RKO (cell line): ENCODE measurements around the gene MBD3.

Source experiments
- DNase-seq: peaks from one replicate; pipeline ENCODE4 v3.0.0-alpha.2; 2016; ENCODE audit warnings: low spot score

The MBD3 gene

DNA sequence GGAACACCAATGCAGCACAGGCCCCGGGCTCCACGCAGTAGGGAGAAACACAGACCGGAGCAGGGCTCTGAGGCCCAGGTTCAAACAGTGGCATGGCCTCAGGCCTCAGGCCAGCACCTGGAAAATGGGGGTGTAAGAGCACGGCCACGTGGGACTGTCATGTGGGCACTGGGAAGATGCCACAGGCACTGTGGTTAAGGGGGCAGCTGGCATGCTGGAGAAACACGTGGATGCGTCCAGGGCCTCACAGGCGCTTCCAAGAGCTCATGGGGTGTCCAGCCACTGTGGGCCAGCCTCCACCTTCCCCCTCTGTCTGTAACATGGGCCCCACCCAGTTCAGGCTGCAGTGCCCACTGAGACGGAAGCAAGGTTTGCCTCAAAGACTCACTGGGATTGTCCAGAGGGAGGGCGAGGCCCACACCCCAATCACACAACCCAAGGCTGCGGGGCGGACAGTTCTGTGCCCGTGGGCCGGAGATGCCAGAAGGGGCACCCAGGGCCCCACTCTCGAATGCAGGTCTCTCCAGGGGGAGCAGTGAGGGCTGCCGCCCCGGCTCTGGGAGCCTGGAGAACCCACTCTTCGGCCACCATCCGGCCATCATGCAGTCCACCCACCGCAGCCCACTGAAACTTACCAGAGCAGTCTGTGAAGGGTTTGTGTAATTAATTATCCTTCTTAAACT lies 6.3 kb upstream of the MBD3 start:
- DNase-seq: no peak

DNA sequence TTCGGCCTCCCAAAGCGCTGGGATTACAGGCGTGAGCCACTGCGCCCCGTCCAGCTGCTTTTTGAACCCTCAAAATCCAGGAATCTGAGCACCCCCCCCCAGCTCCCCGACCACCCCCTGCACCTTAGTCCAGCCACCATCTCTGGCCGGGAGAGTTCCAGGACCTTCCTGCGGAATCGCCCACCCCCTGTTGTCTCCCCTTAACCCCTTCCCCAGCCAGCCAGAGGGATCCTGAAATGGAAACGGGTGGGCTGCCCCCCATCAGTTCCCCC lies 772 bp upstream of the MBD3 start:
- no peak for DNase-seq

DNA sequence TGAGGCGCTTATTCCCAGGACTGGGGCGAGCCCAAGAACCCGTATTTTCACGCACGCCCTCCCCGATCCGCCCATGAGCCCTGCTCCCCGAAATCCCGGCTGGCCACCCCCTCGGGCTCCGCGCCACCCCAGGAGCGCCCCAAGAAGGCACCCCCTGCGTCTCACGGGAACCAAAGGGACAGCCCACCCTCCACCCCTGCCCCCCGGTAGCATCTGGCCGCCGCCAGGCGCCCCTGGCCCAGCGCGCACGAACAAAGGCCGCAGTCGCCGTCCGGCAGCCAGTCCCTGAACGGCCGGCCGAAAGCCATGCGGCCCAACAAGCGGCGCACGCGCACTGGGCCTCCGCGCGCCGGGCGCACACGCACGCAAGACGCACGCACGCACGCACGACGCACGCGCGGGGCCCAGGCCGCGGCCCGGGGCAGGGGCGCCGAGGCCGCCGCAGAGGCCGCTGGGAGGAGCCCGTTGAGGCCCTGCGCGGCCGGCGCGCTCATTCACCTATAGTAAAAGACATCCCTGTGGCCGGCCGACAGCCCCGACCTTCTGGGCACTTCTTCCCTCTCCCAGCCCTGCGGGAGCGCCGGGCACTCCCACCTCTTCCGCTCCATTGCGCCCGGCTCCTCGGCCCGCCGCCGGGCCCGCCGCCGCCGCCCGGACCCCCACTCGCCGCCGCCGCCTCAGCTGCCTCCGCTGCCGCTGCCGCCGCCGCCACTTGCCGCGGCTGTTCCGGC lies 476 bp downstream of the MBD3 start:
- peak; percentile 91 for DNase-seq

DNA sequence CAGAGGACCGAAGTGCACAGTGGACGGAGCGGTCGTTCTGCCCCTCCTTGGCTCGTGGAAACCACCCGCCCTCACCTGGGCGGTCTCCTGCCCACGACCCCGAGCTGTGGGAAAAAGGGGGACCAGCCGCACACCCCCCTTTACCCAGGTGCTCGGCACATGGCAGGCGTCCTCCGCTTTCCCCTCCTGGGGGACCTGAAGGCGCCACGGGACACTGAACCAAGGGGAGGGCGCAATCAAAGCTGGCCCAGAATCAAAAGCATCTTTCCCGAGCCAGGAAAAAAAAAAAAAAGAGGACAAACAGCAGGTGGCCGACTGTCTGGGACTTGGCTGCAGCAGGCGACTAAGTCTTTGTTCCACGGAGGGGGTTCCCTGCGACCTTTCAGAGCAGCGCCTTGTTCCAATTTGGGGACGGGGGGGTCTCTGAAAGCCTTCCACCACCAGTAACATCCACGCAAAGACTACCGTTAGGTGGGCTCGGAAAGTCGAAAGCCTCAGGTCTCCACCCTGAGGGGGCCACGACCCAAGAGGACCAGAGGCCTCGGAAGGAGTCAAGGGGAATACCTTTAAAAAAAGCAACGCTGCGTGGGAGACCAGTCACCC lies 1.1 kb downstream of the MBD3 start:
- no peak for DNase-seq

DNA sequence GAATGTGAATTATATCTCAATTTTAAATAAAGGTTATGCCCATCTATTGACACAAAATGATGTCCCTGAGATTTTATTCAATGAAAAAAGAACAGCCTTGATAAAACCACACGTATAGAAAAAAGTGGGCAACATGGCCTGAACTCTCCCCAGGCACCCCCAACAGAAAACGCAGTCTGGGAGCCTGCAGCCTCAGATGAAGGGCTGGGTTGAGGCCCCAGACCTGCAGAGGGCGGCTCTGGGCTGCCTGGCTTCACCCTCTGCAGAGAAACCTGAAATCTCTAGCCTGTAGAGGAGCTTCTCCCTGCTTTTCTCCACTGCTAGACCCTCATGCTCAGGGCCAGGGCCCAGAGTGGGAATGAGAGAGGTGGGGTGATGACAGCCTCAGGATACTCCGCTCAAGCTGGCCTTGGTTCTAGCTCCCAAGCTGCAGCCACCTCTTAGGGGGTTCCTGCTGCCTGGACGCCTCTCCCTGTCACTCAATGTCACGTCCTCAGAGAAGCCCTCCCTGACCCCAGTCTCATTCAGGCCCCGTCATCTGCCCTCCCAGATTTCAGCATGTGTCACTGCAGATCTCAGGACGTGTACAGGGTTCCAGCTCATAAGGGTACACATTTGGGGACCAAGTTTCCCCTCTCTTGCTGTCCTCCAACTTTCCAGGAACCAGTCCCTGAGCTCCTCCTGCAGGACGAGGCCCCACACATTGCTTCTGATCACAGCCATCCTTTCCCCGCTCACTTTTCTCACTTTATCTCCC lies 1.8 kb downstream of the MBD3 start:
- DNase-seq: peak; percentile 66

DNA sequence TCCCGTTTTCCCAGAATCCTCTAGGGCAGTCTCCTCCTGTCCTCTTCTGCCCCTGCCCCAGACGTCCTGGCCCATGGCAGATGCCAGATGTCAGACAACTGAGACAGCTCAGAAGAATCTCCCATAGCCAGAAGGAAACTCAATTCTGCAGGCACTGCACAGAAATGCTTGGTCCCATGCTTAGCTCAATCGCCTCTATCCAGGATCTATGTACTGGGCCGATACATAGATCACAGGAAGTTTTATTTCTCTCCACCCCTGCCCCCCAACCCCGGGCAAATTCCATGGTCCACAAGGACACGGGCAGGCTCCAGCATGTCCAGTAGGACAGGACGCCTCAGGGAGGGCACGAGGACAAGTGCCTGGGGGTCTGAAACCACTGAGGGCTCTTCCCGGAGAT lies 4.8 kb downstream of the MBD3 start:
- no peak for DNase-seq

DNA sequence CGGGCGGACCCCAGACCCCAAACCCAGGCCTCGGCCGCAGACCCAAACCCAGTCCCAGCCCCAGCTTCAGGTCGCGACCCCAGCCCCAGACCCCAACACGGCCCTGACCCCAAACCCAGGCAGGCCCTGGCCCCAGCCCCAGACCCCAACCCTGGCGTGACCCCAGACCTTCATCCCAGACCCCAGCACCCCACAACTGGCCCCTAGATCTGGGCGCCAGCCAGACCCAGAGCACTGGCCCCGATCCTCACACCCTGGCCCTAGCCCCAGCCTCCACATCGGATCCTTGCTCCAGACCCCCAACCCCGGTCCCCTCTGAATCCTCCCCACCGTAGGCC lies 7.5 kb downstream of the MBD3 start:
- no peak for DNase-seq

DNA sequence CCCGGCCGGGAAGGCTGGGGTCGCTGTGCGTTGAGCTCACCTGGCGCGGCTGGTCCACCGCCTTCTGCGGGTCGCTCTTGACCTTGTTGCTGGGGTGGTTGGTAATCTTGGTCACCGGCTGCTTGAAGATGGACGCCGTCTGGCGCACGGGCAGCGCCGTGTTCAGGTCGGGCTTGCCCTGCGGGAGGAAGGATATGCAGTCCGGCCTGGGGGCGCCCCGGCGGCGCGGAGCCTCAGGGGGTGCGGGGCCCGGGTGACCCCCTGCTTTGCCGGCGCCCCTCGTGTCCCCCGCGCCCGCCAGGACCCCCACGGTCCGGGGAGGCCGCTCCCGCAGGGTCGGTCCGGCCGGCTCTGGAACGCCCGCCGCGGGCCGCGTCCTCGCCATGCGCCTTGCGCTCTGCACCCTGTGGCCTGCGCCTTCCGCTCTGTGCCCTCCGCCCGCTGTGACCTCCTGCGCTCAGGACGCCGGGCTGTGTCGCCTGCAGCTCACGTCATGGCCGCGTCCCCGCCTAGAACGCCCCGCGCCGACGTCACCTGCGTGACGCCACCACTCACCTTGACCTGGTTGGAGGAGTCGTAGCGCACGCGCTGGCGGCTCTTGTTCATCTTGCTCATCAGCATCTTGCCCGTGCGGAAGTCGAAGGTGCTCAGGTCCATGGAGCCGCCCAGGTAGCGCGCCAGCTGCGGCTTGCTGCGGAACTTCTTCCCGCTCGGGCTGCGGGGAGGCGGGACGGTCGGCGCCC lies 8.0 kb downstream of the MBD3 start:
- DNase-seq: no peak

DNA sequence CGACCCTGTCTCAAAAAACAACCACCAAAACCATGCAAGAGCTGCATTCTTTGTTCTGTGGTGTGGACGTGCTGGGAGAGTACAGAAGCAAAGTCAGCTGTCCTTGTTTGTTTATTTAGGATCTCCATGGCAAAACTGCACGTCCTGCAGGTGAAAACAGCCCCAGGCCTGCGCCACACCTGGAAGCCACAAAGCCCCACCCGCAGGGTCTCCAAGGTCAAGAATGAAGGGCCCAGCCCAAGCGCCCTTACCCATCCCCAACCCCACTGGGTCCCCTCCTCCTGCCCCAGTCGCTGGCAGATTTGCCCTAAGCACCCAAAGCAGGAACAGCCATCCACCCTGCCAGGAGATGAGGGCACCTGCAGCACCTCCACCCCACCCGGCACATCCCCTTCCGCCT lies 10.5 kb downstream of the MBD3 start:
- no peak for DNase-seq

DNA sequence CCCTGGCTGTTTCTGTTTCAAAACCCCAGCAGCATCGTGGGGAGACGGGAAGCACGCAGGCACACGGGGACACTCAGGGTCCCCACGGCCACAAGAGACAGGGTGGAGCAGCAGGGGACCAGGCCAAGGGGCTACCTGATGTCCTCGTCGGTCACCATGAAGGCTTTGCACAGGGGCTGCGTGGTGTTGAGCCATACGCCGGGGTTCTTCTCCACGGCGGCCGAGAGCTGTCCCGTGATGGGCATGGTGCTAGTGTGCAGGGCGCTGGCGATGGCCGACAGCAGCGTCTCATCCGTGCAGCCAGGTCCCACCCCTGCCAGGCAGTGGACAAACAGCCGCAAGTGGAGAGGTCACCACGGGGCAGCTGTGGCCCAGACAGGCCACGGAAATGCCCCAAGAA lies 11.7 kb downstream of the MBD3 start:
- no peak for DNase-seq

DNA sequence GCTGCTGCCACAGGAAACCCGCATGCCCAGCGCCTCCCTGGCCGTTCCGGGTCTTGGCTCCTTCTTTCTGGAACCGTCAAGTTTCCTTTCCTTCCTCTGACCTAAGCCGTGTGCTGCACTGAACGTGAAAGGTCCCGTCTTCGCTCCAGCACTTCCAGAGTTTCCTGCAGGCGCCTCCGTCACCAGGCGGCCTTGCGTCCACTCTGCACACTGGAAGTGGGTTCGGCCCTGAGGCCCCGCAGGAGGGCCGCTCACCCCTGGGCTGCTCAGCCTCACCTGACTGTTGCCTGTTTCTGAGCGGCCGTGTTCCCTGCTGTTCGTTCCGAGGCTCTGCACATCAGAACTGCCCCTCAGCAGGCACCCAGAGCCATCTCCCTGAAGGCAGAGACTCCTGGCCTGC lies 12.3 kb downstream of the MBD3 start:
- DNase-seq: no peak

DNA sequence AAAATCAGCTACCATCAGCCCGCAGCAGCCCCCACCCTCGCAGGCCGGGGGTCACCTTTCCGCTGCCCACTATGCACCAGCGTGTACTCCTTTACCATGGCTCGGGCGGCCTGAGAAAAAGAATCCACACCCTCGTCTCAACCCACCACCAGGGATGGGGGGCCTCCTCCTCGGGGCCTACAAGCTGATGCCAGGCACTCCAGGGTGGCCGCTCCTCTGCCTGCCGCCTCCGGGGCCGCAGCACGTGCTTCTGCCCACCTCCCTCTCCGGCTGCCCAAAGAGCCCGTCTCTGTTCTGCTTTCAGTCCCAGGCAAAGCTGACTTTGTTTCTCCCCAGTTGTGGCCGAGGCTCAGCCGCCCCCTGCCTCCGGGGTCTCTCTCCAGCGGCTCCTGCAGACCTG lies 13.4 kb downstream of the MBD3 start:
- no peak for DNase-seq

DNA sequence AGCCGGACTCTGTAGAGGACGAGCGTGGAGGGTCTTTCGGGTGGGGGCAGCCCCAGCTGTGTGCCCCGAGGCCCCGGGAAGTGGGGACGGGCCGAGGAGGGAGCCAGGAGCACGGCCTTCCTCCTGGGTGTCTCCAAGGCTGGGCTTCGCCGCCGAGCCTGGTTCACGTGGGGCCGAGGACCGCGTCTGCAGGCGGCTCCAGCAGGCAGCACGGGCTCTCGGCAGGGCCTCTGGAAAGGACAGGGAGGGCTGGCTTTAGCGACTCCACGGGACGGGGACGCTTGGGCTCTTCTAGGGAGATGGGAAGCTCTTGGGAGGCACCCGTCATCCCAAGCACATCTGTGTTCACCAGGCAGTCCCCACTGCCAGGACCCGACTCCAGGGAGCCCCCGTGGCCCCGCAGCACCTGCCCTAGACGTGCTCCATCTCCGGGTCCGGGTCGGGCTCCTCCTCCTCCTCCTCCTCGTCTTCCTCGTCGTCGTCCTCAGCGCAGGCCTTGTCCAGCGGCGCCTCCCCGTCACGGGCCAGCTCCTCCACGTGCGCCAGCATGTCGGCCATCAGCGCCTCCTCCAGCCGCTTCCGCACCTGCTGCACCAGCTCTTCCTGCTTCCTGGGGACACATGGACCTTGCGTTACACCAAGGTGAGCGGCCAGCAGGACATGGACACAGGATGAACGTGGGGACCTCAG lies 14.6 kb downstream of the MBD3 start:
- DNase-seq: no peak

DNA sequence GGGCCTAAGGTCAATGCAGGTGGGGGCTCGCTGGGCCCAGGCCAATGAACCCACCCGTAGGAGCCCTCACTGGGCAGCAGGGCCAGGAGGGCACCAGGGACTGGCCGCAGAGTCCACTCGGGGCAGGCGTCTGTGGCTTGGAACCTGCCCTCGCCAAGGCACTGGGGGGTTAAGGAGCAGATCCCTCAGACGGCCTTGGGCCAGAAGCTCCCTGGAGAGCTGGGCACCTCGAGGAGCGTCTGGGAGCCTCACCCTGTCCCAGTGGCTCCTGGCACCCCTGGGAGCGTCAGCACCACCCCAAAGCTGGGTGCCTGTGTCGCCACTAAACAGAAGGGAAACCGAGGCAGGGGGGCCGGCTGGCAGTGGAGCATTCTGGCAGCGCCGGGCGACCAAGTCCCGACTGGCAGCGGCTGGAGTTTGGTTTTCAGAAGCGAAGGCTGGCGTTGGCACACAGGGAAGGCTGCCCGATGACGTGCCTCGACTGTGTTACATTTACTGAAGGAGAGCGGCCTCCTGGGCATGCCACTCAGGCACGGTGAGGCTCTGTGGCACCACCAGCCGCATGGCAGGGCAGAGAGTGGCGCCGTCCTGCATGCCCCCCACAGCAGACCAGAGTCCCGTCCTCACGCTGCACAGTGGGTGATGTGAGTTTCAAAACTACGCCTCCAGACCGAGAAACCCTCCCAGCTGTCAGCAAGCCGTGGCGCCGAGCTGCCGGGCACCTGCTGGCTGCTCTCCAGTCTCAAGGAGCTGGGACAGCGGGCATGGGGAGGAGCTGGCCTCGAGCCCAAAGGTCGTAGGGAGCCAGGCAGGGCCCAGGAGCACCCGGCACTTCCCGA lies 15.4 kb downstream of the MBD3 start:
- DNase-seq: no peak

DNA sequence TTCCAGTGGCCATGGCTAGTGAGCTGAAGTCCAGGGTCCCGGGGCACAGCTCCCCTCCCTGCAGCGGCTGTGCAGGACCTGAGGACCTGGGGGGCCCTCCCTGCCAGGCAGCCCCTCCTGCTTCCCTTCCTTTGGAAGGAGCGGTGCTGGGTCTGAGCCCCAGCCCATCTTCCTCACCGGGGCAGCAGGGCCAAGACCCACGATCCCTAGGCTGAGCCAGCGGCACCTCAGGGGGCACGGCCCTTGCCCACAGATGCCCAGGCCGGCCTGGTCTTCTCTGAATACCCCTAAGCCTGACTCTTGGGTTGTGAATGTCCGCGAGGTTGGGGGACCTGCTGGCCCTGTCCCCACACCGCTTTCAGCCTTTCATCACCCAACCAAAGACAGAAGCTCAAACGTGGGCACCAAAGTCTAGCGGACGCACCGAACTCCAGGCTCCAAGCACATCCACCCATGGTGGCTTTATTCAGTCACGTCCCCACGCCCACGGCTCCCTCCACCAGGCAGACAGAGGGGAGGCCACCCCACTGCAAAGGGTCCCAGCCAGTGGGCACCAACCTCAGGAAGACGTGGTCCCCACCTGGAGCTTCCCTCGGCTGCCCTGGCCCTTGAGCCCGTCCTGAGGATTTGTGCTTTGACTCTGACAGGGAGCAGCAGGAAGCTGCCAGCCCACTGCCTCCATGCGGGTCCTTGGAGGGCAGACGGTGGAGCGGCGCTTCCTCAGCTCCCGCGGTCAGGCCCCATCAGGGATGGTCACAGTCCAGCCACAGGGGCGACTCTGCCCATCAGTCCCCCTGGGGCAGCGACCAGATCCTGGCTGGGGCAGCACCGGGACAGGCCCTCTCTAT lies 16.2 kb downstream of the MBD3 start:
- DNase-seq: no peak

DNA sequence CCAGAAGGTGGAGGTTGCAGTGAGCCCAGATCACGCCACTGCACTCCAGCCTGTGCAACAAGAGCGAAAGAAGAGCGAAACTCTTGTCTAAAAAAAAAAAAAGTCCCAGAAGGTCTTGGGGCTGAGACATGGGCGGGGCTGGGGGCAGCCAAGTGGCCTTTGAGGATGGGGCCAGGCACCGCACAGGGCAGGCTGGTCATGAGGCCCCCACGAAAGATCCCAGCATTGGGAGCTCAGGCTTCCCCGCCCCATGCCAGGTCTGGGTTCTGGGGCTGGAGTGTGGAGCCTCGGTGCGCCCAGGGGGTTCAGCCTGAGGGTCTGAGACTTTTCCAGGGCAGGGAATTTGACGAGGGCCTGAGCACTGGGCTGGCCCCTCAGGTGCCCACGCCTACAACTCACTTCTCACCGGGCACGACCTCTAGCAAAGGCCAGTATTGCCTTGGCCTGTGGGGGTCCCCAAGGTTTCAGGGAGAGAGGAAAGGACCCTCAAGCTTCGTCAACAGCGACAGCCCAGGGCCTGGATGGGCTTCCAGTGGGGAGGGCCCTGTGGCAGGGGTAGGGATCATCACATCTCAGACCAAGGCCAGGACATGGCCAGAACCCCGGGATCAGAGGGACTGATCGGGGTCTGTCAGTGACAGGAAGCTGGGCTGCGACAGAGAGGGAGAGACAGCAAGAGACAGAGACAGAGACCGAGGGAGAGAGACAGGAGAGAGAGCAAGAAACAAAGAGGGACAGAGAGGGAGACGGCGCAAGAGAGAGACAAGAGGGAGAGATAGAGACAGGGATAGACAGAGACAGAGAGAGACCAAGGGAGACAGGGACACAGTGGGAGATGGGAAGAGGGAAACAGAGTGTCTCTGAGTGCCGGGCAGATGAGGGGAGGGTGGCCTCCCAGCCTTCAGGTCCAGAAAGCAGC lies 17.1 kb downstream of the MBD3 start:
- no peak for DNase-seq

DNA sequence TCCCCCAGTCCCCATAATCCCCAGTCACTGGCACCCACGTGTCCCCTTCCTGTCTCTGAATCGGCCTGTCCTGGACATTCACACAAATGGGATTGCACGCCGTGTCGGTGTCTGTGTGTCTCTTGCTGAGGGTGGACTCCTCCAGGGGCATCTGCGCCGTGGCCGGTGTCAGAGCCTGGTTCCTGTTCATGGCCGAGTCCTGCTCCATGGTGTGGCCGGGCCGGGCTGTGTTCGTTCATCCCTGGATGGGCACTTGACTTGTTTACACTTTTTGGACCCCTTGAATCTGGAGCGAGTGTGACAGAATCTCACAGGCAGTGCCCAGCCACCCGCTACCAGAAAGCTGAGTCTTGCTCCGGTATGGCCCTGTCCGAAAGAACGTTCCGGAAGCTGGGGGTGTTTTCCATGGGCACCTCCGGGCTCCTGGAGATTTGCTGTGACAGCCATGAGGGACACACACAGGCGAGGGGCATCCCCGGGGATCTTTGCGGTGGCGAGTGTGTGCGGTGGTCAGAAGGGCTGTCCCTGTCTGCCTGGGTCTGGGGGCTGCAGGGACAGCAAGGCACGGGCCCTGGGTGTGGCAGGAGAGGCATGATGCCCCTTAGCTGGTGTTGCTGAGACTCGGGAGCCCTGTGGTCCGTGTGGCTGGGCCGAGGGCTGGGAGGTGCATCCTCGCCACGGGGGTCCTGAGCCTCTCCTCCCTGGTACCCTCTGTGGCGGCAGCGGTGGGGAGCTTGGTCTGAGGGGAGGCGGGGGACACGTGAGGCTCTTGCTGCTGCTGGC lies 18.1 kb downstream of the MBD3 start:
- no peak for DNase-seq

DNA sequence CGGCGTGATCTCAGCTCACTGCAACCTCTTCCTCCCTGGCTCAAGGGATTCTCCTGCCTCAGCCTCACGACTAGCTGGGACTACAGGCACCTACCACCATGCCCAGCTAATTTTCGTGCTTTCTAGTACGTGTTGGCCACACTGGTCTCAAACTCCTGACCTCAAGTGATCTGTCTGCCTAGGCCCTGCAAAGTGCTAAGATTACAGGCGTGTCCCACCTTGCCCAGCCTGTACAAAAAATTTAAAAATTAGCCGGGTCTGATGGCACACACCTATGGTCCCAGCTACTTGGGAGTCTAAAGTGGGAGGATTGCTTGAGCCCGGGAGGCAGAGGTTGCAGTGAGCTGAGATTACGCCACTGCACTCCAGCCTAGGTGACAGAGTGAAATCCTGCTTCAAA lies 19.9 kb downstream of the MBD3 start:
- no peak for DNase-seq
